ENCODE measurements around the gene PDE2A. TPM values are rescaled to one million over a fixed set of nuclear protein-coding genes. Genes with fewer than 3 reads are reported as not detected.
"Not testable (repeated sequence)": the region's sequence is repeated elsewhere in the genome, so short reads cannot be mapped to it uniquely, and the experiment has no call there.

The PDE2A gene
- total and polyA plus RNA-seq, 9 donors = 8.3 to 44.0 (median 12.8) TPM

DNA sequence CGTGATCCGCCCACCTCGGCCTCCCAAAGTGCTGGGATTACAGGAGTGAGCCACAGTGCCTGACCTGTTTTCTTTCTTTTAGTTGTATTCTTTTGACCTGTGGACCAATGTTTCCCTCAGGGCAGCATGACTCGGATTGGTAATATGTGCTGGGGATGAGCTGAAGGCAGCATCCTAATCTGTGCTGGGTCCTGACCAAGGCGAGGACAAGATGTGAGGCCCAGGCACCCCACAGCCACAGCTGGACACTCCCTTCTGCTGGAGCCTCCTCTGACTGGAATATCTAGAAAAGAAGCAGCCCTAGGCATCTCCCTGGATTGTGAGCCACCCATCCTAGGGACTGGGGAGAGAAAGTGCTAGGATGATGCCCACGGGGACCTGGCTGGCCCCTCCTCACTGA is 105.4 kb downstream of the PDE2A start:
- Histone ChIP-seq H3K27me3 (no peaks in the 10 kb centered on the region), H3K9me3 (no peaks in the 10 kb centered on the region), H3K4me1 (ENCODE audit: insufficient read depth) (no peaks in the 10 kb centered on the region), H3K27ac (no peak overlapping the region), H3K4me3 (no peak overlapping the region), H3K36me3 (no peaks in the 10 kb centered on the region)
- intact Hi-C loops (cut with DNase I) = no loop called here
- TF ChIP-seq, protein P1, sequence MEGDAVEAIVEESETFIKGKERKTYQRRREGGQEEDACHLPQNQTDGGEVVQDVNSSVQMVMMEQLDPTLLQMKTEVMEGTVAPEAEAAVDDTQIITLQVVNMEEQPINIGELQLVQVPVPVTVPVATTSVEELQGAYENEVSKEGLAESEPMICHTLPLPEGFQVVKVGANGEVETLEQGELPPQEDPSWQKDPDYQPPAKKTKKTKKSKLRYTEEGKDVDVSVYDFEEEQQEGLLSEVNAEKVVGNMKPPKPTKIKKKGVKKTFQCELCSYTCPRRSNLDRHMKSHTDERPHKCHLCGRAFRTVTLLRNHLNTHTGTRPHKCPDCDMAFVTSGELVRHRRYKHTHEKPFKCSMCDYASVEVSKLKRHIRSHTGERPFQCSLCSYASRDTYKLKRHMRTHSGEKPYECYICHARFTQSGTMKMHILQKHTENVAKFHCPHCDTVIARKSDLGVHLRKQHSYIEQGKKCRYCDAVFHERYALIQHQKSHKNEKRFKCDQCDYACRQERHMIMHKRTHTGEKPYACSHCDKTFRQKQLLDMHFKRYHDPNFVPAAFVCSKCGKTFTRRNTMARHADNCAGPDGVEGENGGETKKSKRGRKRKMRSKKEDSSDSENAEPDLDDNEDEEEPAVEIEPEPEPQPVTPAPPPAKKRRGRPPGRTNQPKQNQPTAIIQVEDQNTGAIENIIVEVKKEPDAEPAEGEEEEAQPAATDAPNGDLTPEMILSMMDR (IDR thresholded peaks at IDR 0.05) = no peak
- no peak for TF ChIP-seq EP300 (IDR thresholded peaks at IDR 0.05)
- TF ChIP-seq POLR2A (IDR thresholded peaks at IDR 0.05) = no peak
- 74 to 86% (median 79%) methylated on average over 6 of the region's 6 CpGs for WGBS, 3 donors
- DNase-seq = no peak

DNA sequence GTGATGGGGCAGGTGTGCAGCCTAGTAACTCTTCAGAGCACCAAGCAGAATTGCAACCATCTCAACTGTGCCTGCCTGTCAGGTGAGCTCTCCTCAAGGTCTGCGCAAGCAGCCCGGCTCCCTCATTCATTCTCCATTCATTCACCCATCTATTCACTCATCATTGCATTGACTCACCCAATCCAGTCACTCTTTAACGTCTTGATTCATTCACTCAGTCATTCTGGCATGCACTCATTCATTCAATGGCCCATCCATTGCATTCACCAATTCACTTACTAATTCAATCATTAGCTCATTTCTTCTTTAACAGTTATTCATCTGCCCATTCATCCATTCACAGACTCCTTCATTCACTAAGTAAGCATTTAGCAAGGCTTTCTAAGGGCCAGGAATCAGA is 111.8 kb downstream of the PDE2A start:
- no peaks in the 10 kb centered on the region for H3K4me1 ChIP-seq (ENCODE audit: insufficient read depth)
- TF ChIP-seq POLR2A (IDR thresholded peaks at IDR 0.05) (no peak), EP300 (IDR thresholded peaks at IDR 0.05) (no peak)
- TF ChIP-seq, protein P1 (IDR thresholded peaks at IDR 0.05) = no peak
- intact Hi-C loops (cut with DNase I) = no loop called here
- H3K27me3 ChIP-seq = no peaks in the 10 kb centered on the region
- 70 to 94% (median 89%) methylated on average over 3 of the region's 3 CpGs for WGBS, 3 donors
- H3K36me3 ChIP-seq = no peaks in the 10 kb centered on the region
- H3K27ac ChIP-seq = no peak overlapping the region
- H3K9me3 ChIP-seq = no peaks in the 10 kb centered on the region
- DNase-seq = no peak
- no peak overlapping the region for H3K4me3 ChIP-seq

DNA sequence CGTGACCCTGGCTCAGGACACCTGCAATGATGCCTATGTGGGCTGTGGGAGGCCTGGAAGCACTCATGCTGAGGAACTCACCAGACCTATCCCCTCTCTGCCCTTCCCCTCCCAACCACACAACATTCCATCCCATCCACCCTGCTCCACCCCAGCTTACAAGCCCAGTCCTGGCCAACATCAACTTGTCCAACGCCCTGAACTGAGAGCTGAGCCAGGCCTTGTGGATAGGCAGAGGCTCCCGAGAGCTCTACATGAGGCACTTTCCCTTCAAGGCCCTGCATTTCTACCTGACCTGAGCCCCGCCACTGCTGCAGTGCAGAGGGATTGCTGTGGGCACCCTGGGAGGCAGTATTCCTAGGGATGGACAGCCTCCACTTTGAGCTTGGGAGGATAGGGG is 112.4 kb downstream of the PDE2A start:
- Histone ChIP-seq H3K4me3 (no peak overlapping the region), H3K27ac (no peak overlapping the region), H3K27me3 (no peaks in the 10 kb centered on the region), H3K4me1 (ENCODE audit: insufficient read depth) (no peaks in the 10 kb centered on the region), H3K9me3 (no peaks in the 10 kb centered on the region), H3K36me3 (no peaks in the 10 kb centered on the region)
- DNase-seq = no peak
- WGBS, 3 donors = 63 to 80% (median 73%) methylated on average over 4 of the region's 4 CpGs
- TF ChIP-seq, protein P1 (IDR thresholded peaks at IDR 0.05) = no peak
- TF ChIP-seq POLR2A (IDR thresholded peaks at IDR 0.05) (no peak), EP300 (IDR thresholded peaks at IDR 0.05) (no peak)
- intact Hi-C loops (cut with DNase I) = no loop called here

DNA sequence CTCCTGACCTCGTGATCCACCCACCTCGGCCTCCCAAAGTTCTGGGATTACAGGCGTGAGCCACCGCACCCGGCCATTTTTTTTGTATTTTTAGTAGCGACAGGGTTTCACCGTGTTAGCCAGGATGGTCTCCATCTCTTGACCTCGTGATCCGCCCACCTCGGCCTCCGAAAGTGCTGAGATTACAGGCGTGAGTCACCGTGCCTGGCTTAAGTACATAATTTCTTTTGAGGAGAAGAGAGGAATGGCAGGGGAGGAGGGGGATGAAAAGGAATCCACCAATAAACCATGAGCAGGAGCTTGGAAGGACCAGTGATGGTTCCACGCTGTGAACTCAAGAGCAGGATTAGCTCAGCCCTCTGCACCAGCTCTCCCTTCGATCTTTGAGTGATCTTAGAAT is 113.4 kb downstream of the PDE2A start:
- H3K9me3 ChIP-seq; H3K36me3 ChIP-seq; DNase-seq; H3K4me1 ChIP-seq (ENCODE audit: insufficient read depth); H3K27me3 ChIP-seq; intact Hi-C loops (cut with DNase I); H3K27ac ChIP-seq; H3K4me3 ChIP-seq: not testable (repeated sequence)
- WGBS, 3 donors = 79 to 86% (median 85%) methylated on average over 15 of the region's 15 CpGs

DNA sequence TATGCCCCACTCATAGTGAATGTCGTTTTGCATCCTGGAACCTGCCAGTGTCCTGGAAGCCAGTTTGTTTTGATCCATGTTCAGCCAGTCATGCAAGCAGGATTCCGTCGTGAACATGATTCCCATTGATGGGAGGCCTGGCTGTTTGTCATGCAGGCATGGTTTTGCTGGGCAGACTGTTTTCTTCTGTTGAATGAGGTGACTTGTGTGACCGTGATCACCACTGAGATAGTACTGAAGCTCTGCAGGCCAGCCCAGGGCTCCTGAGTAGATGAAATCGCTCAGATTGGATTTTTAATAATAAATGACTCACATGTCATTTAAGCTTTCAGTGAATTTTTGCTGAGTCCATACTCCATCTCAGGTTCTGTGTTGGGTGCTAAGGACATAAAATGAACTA is 117.8 kb downstream of the PDE2A start:
- intact Hi-C loops (cut with DNase I) = no loop called here
- no peaks in the 10 kb centered on the region for H3K27me3 ChIP-seq
- H3K4me3 ChIP-seq = no peak overlapping the region
- no peaks in the 10 kb centered on the region for H3K36me3 ChIP-seq
- H3K27ac ChIP-seq = no peak overlapping the region
- TF ChIP-seq POLR2A (IDR thresholded peaks at IDR 0.05) (no peak), EP300 (IDR thresholded peaks at IDR 0.05) (no peak)
- TF ChIP-seq, protein P1 (IDR thresholded peaks at IDR 0.05) = no peak
- no peaks in the 10 kb centered on the region for H3K4me1 ChIP-seq (ENCODE audit: insufficient read depth)
- H3K9me3 ChIP-seq = no peaks in the 10 kb centered on the region
- DNase-seq = no peak
- WGBS, 3 donors = 58 to 69% (median 62%) methylated on average over 5 of the region's 5 CpGs

DNA sequence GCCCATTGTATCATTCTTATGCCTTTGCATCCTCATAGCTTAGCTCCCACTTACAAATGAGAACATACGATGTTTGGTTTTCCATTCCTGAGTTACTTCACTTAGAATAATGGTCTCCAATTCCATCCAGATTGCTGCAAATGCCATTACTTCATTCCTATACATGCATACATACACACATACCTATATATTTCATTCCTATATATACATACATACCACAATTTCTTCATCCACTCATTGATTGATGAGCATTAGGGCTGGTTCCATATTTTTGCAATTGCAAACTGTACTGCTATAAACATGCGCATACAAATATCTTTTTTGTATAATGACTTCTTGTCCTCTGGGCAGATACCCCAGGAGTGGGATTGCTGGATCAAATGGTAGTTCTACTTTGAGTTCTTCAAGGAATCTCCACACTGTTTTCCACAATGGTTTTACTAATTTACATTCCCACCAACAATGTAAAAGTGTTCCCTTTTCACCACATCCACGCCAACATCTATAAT is 119.2 kb downstream of the PDE2A start:
- H3K27me3 ChIP-seq; DNase-seq; intact Hi-C loops (cut with DNase I); H3K27ac ChIP-seq; H3K9me3 ChIP-seq; H3K4me3 ChIP-seq; H3K36me3 ChIP-seq; H3K4me1 ChIP-seq (ENCODE audit: insufficient read depth): not testable (repeated sequence)
- 71 to 87% (median 81%) methylated on average over 3 of the region's 3 CpGs for WGBS, 3 donors
